ENCODE measurements around the gene PTK6.
A peak's percentile ranks its signal among the peaks of the same experiment; 100 is the strongest.

Gene PTK6

DNA sequence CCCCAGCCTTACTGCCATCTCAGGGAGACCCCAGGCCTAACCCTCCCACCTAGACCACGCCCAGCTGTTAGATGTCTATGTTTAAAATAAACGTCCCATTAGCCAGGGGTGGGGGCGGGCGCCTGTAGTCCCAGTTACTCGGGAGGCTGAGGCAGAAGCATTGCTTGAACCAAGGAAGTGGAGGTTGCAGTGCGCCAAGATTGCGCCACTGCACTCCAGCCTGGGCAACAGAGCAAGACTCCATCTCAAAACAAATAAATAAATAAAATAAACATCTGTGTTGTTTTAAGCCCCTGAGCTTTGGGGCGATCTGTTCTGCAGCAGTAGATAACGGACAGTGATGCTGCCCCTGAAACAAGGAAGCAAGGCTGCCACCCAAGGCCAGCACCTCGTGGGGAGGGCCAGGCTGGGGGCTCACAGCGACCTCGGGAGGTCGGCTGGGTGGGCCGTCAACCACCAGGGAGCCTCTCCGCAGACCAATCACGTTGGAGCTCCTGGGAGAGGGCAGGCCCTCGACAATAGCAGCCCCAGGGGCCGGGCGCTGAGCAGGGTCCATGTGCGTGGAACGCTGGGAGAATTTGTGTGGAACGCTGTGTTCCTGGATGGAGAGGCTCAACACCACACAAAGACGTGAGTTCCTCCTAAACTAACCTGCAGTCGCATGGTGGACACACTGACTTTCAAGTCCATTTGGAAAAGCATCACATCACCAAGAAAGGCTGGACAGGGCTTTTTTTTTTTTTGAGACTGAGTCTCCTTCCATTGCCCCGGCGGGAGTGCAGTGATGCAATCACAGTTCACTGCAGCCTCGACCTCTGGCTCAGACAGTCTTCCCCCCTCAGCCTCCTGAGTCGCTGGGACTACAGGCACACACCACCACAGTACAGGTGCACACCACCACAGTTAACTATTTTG, 37.9 kb upstream of the PTK6 start:
- H3K36me3 ChIP-seq (ENCODE audit: control insufficient read depth in 2 of 2, insufficient read depth in 1 of 2, low read length in 2 of 2): peaks cover 0 to 3% of the 10 kb centered on the region in 2 experiments; a peak in 1 of 3 replicates
- H3K27ac ChIP-seq (ENCODE audit: extremely low read depth, low read depth, low read length): no peak overlapping the region
- H3K9me3 ChIP-seq (ENCODE audit: control insufficient read depth, insufficient read depth, low read depth, low read length): no peaks in the 10 kb centered on the region
- H3K4me3 ChIP-seq (ENCODE audit: low read depth, low read length): no peak overlapping the region
- H3K4me1 ChIP-seq (ENCODE audit: control insufficient read depth, insufficient read depth, low read length): 0 out of 2 replicates have a peak, but pooled peaks cover 3% of the 10 kb centered on the region
- TF ChIP-seq ZNF561 (tag by site-specific recombination; IDR thresholded peaks at IDR 0.05; ENCODE audit: borderline replicate concordance) (no peak), ZNF121 (tag by site-specific recombination; IDR thresholded peaks at IDR 0.05) (peak; percentile 97), HOXC10 (CRISPR knock-in tag; IDR thresholded peaks at IDR 0.05) (no peak), ZFP69B (tag by site-specific recombination; IDR thresholded peaks at IDR 0.05) (0 out of 2 replicates have a peak, but pooled peaks have one; percentile 12), REST (tag by site-specific recombination; IDR thresholded peaks at IDR 0.05) (peak; percentile 87)
- POLR2A ChIA-PET: interaction anchor here (0.7 to 1.9 kb wide), 6 partner anchors 14 to 290 kb away, joined by 3 to 7 read pairs (median 4); partner anchors contain the start of genes GMEB2, RTEL1, STMN3 and TPD52L2
- CTCF ChIA-PET: interaction anchor here (0.5 to 0.7 kb wide), 2 partner anchors 22 to 545 kb away, joined by 3 to 4 read pairs; no protein-coding TSS in a partner anchor

- Histone ChIP-seq H3K27ac (ENCODE audit: extremely low read depth, low read depth, low read length) (peak within 1 kb of the TSS; percentile 37; the same call in 1 of the 2 replicates), H3K9me3 (ENCODE audit: control insufficient read depth, insufficient read depth, low read depth, low read length) (no peaks in the 10 kb centered on the region), H3K36me3 (ENCODE audit: control insufficient read depth in 2 of 2, insufficient read depth in 1 of 2, low read length in 2 of 2) (peaks cover 0 to 3% of the 10 kb centered on the region in 2 experiments; a peak in 1 of 3 replicates), H3K4me1 (ENCODE audit: control insufficient read depth, insufficient read depth, low read length) (0 out of 2 replicates have a peak, but pooled peaks cover 3% of the 10 kb centered on the region), H3K4me3 (ENCODE audit: low read depth, low read length) (peak within 1 kb of the TSS; percentile 70)
- CTCF ChIA-PET: interaction anchor here (0.5 to 0.9 kb wide), 5 partner anchors 22 to 546 kb away, joined by 3 to 4 read pairs (median 4); no protein-coding TSS in a partner anchor
- POLR2A ChIA-PET: interaction anchor here (0.6 to 2.0 kb wide), 14 partner anchors 9 to 480 kb away, joined by 3 to 12 read pairs (median 4); partner anchors contain the start of genes GMEB2, PPDPF, PTK6 and RTEL1
- TF ChIP-seq ZNF112 (tag by site-specific recombination; IDR thresholded peaks at IDR 0.05): no peak
- peak; percentile 91 for TF ChIP-seq ZNF335 (tag by site-specific recombination; conservative IDR thresholded peaks at IDR 0.05)
- TF ChIP-seq KLF7 (tag by site-specific recombination; IDR thresholded peaks at IDR 0.05; ENCODE audit: borderline replicate concordance): peak; percentile 74; the same call in 1 of the 2 replicates
- TF ChIP-seq KLF9 (tag by site-specific recombination; IDR thresholded peaks at IDR 0.05; ENCODE audit: low read depth): peak; percentile 50; the same call in 1 of the 2 replicates
- TF ChIP-seq EGR2 (tag by site-specific recombination; IDR thresholded peaks at IDR 0.05; ENCODE audit: low read depth): peak; percentile 16; the same call in 1 of the 2 replicates
- TF ChIP-seq ZBTB48 (tag by site-specific recombination; IDR thresholded peaks at IDR 0.05): 0 out of 2 replicates have a peak, but pooled peaks have one; percentile 31
- peak; percentile 20; the same call in 1 of the 2 replicates for TF ChIP-seq ZNF629 (tag by site-specific recombination; IDR thresholded peaks at IDR 0.05)
- TF ChIP-seq ZBTB17 (tag by site-specific recombination; IDR thresholded peaks at IDR 0.05): peak; percentile 71
- TF ChIP-seq ZXDB (tag by site-specific recombination; IDR thresholded peaks at IDR 0.05): peak; percentile 82
- TF ChIP-seq SP3 (tag by site-specific recombination; IDR thresholded peaks at IDR 0.05): peak; percentile 62
- TF ChIP-seq ZBTB20 (tag by site-specific recombination; IDR thresholded peaks at IDR 0.05): peak; percentile 29; the same call in 1 of the 2 replicates
- TF ChIP-seq ZNF610 (tag by site-specific recombination; IDR thresholded peaks at IDR 0.05; ENCODE audit: borderline replicate concordance): 0 out of 2 replicates have a peak, but pooled peaks have one; percentile 14
- no peak for TF ChIP-seq ZNF513 (tag by site-specific recombination; IDR thresholded peaks at IDR 0.05)
- TF ChIP-seq PATZ1 (tag by site-specific recombination; IDR thresholded peaks at IDR 0.05): peak; percentile 87
- TF ChIP-seq ZNF837 (tag by site-specific recombination; IDR thresholded peaks at IDR 0.05): no peak
- TF ChIP-seq AEBP2 (tag by site-specific recombination; IDR thresholded peaks at IDR 0.05; ENCODE audit: borderline replicate concordance): no peak
Measured at GRCh38 chr20:63574156-63574828, 37.1 kb upstream of the PTK6 start, which contains the start of gene HELZ2. TSS of gene HELZ2 (minus strand) at chr20:63574239. CDS start at chr20:63572385, 1,854 bp downstream.

All from HEK293 (cell line).